H54 (cell line): ENCODE measurements around the gene ATG9B.

Experiments used
- DNase-seq: peaks from one replicate; pipeline ENCODE4 v3.0.0; 2011; ENCODE audit warnings: low spot score, mixed read lengths; ENCODE audit not compliant: insufficient read length
- FAIRE-seq: peaks from 3 replicates; lab custom pipeline; 2011; peaks lifted over from hg19 to GRCh38; lab: Jason Lieb, UNC
- POLR2A ChIP-seq: IDR thresholded peaks from 2 replicates; pipeline ENCODE4 v1.6.1; 2011; ENCODE audit warnings: low read depth, mild to moderate bottlenecking, low read length

Gene ATG9B

DNA sequence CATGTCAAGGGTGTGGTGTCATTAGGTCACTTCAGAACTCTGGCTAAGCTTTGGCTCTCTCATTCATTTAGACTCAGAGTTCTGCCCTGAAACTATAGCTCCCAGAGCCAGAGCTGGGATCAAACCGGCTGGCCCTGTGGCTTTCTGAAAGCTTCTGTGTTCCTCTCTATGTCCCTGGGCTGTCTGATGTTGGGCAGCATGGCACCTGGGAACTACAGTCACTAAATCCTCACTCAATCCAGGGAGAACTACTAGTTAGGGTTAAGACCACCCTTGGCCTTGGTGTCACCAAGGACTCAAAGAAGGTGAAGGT lies 13.2 kb downstream of the ATG9B start:
- DNase-seq (no peak), FAIRE-seq (no peak)
- no peak for TF ChIP-seq POLR2A

DNA sequence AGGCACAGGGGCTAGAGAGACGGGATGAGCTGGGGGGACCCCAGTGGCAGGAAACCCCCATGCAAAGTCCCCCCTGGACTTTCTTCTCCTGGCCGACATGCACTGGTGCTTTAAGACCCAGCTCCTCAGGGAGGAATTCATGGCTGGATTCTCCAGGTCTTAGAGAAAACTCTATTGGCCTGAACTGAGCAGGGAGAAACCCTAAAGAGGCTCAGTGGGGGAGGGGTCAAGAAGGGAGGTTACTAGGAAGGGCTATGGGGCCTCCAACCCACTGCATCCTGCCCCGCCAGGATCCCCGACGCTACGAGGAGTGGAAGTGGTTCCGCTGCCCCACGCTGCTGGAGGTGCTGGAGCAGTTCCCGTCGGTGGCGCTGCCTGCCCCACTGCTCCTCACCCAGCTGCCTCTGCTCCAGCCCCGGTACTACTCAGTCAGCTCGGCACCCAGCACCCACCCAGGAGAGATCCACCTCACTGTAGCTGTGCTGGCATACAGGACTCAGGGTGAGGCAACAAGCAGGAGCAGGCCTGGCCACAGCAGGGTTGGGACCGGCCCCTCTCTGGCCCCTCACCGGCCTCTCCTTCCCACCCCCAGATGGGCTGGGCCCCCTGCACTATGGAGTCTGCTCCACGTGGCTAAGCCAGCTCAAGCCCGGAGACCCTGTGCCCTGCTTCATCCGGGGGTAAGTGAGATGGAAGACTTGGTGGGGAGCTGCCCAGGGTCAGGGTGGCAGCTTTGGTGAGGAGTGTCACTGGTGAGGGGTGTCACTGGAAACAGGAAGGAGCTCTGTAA lies 13.8 kb downstream of the ATG9B start:
- FAIRE-seq (no peak), DNase-seq (no peak)
- TF ChIP-seq POLR2A: 0 out of 2 replicates have a peak, but pooled peaks have one; percentile 14

DNA sequence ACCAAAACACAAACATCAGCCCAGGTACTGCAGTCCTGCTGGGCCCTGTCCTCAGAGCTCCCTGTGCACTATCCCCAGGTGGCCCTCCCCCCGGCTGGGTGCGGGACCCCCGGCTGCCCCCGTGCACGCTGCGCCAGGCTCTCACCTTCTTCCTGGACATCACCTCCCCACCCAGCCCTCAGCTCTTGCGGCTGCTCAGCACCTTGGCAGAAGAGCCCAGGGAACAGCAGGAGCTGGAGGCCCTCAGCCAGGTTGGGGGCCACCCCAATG lies 14.3 kb downstream of the ATG9B start:
- no peak for FAIRE-seq
- TF ChIP-seq POLR2A: no peak

DNA sequence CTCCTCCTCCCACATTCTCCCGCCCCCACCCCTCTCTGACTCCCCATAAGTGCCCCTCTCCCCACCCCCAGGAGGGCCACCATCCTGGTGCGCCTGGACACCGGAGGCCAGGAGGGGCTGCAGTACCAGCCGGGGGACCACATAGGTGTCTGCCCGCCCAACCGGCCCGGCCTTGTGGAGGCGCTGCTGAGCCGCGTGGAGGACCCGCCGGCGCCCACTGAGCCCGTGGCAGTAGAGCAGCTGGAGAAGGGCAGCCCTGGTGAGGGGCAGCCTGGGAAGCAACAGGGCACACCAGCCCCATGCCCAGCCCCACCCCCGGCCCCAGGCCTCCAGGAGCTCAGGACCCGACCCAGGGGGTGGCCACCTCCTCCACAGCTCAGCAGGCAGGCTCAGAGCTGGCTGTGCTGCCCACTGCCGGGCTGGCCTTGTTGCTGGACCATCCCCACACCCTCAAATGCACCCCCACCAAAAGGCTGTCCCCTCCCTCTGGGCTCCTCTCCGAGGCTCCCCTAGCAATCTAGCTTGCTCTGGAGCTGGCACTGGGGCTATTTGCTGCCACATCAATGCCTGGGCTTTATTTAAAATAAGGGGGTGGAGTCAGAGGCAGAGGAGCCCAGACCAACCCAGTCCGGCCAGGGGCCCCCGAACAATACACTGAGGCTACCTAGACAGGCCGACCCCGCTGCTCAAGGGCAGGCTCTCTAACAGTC lies 14.8 kb downstream of the ATG9B start:
- no peak for FAIRE-seq

More for the DNA sequence above, 14.3 kb downstream of the ATG9B start:
- no peak for DNase-seq

DNA sequence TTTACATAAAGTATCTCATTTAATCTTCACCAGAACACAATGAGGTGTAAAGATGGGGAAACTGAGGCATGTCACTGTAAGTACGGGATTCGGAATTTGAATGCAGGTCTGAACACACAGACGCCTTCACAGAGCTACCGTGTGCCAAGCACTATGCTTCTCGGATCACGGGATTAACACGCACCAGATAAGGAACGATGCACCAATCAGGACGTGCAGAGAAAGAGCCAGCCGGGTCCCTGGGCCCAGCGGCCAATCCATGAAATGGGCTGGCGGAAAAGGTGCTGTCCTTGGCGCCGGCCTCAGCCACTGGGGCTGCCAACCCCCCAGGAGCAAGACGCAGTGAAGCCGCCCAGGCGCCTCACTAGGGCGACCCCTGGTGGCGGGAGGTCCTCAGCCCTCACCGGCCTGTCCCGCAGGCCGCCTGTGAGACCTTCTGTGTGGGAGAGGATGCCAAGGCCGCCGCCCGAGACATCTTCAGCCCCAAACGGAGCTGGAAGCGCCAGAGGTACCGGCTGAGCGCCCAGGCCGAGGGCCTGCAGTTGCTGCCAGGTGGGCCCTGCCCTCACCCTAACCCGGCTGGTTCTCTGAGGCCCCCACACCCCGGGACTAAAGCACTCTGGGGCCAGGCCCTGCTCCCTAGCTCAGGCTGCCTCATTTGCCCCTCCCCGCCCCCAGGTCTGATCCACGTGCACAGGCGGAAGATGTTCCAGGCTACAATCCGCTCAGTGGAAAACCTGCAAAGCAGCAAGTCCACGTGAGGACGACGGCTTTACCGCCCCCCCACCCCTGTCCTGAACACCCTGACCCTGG lies 15.6 kb downstream of the ATG9B start:
- no peak for FAIRE-seq
- DNase-seq: no peak
- TF ChIP-seq POLR2A: 0 out of 2 replicates have a peak, but pooled peaks have one; percentile 9

More for the DNA sequence above, 14.8 kb downstream of the ATG9B start:
- TF ChIP-seq POLR2A: no peak
- no peak for DNase-seq

DNA sequence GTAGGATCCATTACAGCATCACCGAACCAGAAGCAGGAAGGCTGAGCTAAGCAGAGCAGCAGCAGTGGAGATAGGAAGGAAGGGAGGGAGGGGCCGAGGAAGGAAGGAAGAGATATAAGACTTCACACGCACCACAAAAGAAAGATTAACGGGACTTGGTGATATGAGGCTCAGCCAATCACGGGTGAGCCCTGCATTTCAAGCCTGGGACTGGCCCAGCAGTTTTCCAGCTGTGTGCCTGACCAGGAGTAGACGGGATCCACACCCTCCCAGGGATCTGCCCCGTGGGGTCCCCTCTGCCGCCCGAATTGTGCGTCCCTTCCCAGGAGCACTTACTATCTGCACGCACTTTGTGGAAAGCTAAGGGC lies 16.2 kb downstream of the ATG9B start:
- FAIRE-seq (no peak), DNase-seq (no peak)
- no peak for TF ChIP-seq POLR2A

DNA sequence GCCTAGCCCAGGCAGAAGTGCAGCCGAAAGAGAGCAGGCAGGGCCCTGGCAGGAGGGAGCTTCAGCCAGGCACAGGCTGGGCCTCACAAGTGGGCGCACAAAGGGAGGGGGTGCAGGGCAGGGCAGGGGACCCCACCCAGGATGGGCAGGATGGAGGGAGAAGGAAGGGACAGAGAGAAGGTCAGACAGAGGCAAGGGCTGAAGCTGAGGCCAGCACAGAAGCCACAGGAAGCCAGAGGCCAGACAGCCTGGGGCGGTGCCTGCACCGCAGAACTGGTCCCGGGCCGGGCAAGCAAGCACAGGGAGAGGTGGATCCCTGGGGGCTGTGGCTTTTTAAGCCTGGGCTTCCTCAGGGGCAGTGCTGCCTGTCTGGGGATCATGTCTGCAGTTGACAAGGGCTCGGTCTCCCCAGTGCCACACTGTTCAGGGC lies 16.8 kb downstream of the ATG9B start:
- FAIRE-seq (no peak), DNase-seq (no peak)
- TF ChIP-seq POLR2A: no peak

DNA sequence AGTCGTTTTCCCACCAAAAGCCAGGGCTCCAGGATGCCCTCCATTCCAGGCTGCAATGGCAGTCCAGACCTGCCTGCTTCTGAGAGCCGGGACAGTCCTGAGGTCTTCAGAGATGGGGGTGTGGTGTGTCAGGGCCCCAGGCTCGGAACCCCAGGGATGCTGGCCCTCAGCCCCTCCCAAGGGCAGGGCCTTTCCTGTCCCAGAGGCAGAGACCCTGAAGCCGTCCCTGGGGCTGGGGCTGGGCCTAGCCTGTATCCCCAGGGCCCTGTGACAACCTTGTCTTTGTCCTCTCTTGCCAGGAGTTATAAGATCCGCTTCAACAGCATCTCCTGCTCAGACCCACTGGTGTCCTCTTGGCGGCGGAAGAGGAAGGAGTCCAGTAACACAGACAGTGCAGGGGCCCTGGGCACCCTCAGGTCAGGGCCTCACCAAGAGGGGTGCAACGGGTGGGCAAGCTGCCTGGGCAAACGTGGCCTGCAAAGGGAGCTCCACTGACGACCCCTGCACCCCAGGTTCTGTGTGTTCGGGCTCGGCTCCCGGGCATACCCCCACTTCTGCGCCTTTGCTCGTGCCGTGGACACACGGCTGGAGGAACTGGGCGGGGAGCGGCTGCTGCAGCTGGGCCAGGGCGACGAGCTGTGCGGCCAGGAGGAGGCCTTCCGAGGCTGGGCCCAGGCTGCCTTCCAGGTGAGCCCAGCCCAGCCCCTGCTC lies 17.5 kb downstream of the ATG9B start:
- FAIRE-seq: no peak
- no peak for TF ChIP-seq POLR2A
- no peak for DNase-seq

DNA sequence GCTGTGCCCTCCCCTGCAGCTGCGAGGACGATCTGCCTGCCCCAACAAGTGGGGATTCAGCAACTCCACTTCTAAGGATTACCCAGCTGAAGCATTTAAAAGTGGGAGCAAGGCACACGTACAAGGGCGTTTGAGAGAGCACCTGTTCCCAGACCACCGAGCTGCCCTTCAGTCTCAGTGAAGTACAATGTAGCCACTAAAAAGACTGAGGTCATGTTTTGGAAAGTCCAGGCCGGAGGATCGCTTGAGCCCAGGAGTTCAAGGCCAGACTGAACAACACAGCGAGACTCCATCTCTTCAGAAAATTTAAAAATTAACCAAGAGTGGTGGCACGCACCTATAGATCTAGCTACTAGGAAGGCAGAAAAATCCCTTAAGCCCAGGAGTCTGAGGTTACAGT lies 18.7 kb downstream of the ATG9B start:
- DNase-seq: no peak
- no peak for FAIRE-seq
- no peak for TF ChIP-seq POLR2A

DNA sequence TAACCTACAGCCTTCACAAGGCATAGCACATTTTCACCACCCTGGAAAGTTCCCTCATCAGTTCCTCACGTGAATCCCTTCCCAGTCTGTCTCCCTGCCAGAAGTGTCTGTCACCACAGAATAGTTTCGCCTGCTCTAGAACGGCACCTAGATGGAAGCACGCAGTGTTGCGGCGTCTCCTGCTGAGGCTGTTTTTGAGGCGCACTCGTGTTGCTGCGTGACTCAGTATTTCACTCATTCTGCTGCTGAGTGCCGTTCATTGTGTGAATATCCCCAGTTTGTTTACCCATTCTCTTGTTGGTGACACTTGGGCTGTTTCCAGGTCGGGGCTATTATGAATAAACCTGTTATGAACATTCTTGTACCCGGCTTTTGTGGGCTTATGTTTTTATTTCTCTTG lies 20.7 kb downstream of the ATG9B start:
- FAIRE-seq (no peak), DNase-seq (no peak)
- TF ChIP-seq POLR2A: no peak

DNA sequence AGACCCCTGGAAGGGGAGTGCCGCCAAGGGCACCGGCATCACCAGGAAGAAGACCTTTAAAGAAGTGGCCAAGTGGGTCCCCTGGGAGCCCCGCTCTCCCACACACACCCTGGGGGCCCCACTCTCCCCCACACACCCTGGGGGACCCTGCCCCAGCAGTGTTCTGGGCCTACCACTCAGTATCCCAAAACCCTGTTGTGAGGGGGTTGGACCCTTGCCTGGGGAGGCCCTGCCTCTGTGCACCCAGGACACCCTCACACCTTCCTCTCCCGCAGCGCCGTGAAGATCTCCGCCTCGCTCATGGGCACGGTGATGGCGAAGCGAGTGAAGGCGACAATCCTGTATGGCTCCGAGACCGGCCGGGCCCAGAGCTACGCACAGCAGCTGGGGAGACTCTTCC lies 22.7 kb downstream of the ATG9B start:
- no peak for TF ChIP-seq POLR2A
- no peak for FAIRE-seq
- DNase-seq: no peak

DNA sequence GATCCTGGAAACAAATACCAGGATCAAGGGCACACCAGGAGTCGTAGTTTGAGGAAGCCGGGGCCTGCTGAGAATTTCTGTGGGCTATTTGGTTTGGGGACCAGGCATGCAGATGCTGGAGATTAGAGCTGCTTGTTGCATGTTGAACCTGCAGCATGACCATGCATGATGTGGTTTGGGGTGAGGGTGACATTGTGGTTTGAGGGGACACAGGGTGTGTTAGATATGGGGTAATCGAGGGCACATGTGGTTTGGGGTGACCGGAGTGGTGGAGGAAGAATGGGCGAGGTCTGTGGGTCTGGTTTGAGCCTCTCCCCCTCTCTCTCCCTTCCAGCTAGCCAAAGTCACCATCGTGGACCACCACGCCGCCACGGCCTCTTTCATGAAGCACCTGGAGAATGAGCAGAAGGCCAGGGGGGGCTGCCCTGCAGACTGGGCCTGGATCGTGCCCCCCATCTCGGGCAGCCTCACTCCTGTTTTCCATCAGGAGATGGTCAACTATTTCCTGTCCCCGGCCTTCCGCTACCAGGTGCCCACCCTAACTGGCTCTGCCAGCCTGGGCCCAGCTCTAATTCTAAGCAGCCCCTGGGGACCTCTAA lies 23.3 kb downstream of the ATG9B start:
- TF ChIP-seq POLR2A: no peak
- no peak for DNase-seq
- no peak for FAIRE-seq

DNA sequence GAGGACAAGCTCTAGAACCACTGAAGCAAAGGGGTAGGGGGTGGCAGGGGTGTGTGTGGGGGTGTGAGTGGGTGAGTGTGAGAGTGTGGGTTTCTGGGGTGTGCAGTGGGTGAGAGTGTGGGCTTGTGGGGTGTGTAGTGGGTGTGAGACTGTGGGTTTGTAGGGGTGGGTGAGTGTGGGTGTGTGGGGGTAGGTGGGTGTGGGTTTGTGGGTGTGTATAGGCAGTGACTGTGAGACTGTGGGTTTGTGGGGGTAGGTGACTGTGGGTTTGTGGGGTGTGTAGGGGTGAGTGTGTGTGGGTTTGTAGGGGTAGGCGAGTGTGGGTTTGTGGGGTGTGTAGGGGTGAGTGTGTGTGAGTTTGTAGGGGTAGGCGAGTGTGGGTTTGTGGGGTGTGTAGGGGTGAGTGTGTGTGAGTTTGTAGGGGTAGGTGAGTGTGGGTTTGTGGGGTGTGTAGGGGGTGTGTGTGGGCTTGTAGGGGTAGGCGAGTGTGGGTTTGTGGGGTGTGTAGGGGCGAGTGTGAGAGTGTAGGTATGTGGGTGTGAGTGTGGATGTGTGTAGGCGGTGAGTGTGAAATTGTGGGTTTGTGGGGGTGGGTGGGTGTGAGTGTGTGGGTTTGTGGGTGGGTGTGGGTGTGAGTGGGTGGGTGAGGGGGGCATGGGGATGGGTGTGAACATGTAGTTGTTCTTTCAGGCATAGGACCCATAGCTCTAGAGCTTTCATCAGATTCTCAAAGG lies 24.6 kb downstream of the ATG9B start:
- DNase-seq (no peak), FAIRE-seq (no peak)
- no peak for TF ChIP-seq POLR2A
